ENCODE data around the gene HSPA9.

HSPA9 gene

DNA sequence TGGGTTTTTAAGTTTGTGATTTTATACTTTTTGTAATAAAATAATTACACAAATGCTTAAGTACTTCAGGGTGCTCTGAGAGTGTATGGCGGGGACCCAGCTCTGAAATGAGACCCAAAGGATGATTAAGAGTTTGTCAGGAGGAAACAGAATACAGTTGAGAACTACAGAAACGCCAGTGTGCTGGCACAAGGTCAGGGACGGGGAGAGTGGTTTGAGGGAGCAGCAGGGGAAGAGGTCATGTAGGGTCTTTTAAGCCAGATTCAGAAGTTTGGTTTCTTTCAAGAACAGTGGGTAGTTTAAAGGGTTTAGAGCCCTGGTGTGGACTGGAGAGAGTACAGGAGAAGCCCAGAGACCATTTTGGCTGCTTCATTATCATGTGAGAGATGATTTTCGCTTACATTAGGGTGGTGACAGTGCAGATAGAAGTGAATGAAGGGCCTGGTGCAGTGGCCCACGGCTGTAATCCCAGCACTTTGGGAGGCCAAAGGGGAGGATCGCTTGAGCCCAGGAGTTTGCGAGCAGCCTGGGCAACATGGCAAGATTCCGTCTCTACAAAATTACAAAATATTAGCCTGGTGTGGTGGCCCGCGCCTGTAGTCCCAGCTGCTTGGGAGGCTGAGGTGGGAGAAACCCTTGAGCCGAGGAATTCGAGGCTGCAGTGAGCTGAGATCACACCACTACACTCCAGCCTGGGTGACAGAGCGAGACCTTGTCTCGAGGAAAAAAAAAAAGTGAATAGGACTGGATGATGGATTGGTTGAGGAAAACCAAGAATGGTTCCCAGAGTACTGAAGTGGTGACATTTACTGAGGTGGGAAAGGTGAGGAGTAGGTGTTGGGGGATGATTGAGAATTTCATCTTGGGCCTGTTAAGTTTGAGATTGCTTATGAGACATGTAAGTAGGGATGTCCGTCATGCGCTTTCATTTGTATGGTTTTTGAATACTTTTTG lies 30.7 kb downstream of the HSPA9 start:
- no peak for TF ChIP-seq EGR1 (IDR thresholded peaks at IDR 0.05)
- TF ChIP-seq, protein P1, sequence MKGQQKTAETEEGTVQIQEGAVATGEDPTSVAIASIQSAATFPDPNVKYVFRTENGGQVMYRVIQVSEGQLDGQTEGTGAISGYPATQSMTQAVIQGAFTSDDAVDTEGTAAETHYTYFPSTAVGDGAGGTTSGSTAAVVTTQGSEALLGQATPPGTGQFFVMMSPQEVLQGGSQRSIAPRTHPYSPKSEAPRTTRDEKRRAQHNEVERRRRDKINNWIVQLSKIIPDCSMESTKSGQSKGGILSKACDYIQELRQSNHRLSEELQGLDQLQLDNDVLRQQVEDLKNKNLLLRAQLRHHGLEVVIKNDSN (IDR thresholded peaks at IDR 0.05): no peak
- no peak for TF ChIP-seq RAD21 (IDR thresholded peaks at IDR 0.05; ENCODE audit: low read depth)
- TF ChIP-seq YY1 (IDR thresholded peaks at IDR 0.05; ENCODE audit: low read depth): no peak
- no peak for TF ChIP-seq TAF1 (IDR thresholded peaks at IDR 0.05; ENCODE audit: low read depth)
- TF ChIP-seq, protein P2, sequence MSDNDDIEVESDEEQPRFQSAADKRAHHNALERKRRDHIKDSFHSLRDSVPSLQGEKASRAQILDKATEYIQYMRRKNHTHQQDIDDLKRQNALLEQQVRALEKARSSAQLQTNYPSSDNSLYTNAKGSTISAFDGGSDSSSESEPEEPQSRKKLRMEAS (IDR thresholded peaks at IDR 0.05): no peak
- no peak for TF ChIP-seq CREB1 (IDR thresholded peaks at IDR 0.05; ENCODE audit: low read depth)
- no peak for TF ChIP-seq ZBTB7A (IDR thresholded peaks at IDR 0.05; ENCODE audit: low read depth)
- TF ChIP-seq TCF12 (IDR thresholded peaks at IDR 0.05; ENCODE audit: low read depth): no peak
- TF ChIP-seq FOXM1 (IDR thresholded peaks at IDR 0.05; ENCODE audit: borderline replicate concordance, low read depth): no peak
- TF ChIP-seq NFIC (IDR thresholded peaks at IDR 0.05): no peak
- no peak for TF ChIP-seq TEAD4 (IDR thresholded peaks at IDR 0.05)
- TF ChIP-seq CEBPB (IDR thresholded peaks at IDR 0.05): no peak
- TF ChIP-seq, protein P3, sequence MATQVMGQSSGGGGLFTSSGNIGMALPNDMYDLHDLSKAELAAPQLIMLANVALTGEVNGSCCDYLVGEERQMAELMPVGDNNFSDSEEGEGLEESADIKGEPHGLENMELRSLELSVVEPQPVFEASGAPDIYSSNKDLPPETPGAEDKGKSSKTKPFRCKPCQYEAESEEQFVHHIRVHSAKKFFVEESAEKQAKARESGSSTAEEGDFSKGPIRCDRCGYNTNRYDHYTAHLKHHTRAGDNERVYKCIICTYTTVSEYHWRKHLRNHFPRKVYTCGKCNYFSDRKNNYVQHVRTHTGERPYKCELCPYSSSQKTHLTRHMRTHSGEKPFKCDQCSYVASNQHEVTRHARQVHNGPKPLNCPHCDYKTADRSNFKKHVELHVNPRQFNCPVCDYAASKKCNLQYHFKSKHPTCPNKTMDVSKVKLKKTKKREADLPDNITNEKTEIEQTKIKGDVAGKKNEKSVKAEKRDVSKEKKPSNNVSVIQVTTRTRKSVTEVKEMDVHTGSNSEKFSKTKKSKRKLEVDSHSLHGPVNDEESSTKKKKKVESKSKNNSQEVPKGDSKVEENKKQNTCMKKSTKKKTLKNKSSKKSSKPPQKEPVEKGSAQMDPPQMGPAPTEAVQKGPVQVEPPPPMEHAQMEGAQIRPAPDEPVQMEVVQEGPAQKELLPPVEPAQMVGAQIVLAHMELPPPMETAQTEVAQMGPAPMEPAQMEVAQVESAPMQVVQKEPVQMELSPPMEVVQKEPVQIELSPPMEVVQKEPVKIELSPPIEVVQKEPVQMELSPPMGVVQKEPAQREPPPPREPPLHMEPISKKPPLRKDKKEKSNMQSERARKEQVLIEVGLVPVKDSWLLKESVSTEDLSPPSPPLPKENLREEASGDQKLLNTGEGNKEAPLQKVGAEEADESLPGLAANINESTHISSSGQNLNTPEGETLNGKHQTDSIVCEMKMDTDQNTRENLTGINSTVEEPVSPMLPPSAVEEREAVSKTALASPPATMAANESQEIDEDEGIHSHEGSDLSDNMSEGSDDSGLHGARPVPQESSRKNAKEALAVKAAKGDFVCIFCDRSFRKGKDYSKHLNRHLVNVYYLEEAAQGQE (IDR thresholded peaks at IDR 0.05; ENCODE audit: low read depth): no peak
- no peak for TF ChIP-seq EP300 (IDR thresholded peaks at IDR 0.05; ENCODE audit: borderline replicate concordance)

DNA sequence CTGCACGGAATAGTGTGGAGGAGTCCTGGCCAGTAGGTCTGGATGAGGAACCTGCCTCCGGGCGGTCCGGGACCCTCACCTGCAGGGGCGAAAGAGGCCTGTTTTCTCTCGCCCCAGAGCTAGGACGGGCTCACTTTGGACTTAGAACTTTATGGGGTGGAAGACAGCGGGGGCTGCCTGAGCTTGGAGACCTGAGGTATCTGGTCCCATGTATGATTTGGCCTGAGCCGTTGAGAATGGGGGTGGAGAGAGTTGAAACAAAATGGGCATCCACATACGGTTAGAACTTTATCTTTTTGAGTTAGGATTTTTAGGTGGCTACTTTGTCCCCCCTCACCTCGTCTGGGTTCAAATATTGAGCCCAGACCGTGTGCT lies 31.5 kb downstream of the HSPA9 start:
- TF ChIP-seq TAF1 (IDR thresholded peaks at IDR 0.05; ENCODE audit: low read depth): 0 out of 2 replicates have a peak, but pooled peaks have one; percentile 32
- TF ChIP-seq TEAD4 (IDR thresholded peaks at IDR 0.05): no peak
- peak; percentile 79; the same call in 1 of the 2 replicates for TF ChIP-seq YY1 (IDR thresholded peaks at IDR 0.05; ENCODE audit: low read depth)

DNA sequence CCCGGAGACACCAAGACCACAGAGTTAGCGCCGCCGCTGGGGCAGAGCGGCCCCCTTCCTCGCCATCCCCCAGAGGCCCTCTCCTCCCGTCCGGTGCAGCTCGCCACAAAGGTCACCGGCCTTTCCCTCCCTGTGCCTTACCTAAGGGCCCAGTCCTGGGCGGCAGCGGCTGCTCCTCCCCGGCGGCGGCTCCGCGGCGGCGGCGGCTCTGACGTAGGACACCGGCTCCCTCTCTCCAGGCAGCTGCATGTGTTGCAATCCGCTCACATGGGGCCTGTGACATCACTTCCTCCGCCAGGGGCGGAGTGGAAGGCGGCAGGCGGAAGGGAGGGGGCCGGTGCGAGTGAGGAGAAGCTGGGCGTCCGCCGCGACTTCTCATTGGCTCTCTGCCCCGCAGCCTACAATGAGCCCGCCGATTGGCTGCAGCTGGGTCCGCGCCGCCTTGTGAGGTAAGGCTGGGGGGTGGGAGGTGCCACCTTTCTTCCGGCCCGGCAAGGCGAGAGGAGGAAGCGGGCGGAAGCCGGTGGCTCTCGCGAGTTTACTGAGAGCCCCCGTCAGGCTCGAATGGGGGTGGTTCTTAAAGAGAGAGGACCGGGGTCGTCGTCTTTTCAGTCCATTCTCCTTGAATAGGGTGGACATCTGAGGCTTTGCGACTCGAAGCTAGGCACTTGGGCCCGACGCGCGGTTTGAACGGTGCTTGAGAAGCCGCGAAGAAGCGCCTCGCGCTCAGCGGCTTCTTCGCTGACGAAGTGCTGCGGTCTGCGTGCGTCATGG lies 32.1 kb downstream of the HSPA9 start, which contains the start of gene ETF1:
ETF1 (minus strand) TSS at position 281 of the 774 bp plus-strand sequence. CDS start 318 bp downstream, outside the sequence.
- peak; percentile 3; the same call in 1 of the 2 replicates for TF ChIP-seq NFIC (IDR thresholded peaks at IDR 0.05)
- peak; percentile 92 for TF ChIP-seq CREB1 (IDR thresholded peaks at IDR 0.05; ENCODE audit: low read depth)
- no peak for TF ChIP-seq RAD21 (IDR thresholded peaks at IDR 0.05; ENCODE audit: low read depth)
- no peak for TF ChIP-seq TEAD4 (IDR thresholded peaks at IDR 0.05)
- TF ChIP-seq TCF12 (IDR thresholded peaks at IDR 0.05; ENCODE audit: low read depth): peak; percentile 77
- TF ChIP-seq, protein P1 (IDR thresholded peaks at IDR 0.05): peak; percentile 94
- TF ChIP-seq, protein P2 (IDR thresholded peaks at IDR 0.05): peak; percentile 77
- peak; percentile 4; the same call in 1 of the 2 replicates for TF ChIP-seq EGR1 (IDR thresholded peaks at IDR 0.05)
- peak; percentile 99 for TF ChIP-seq CEBPB (IDR thresholded peaks at IDR 0.05)
- no peak; the same call in 1 of the 2 replicates for TF ChIP-seq FOXM1 (IDR thresholded peaks at IDR 0.05; ENCODE audit: borderline replicate concordance, low read depth)
- no peak; the same call in 1 of the 2 replicates for TF ChIP-seq YY1 (IDR thresholded peaks at IDR 0.05; ENCODE audit: low read depth)
- TF ChIP-seq TAF1 (IDR thresholded peaks at IDR 0.05; ENCODE audit: low read depth): peak; percentile 54; the same call in 1 of the 2 replicates
- TF ChIP-seq ZBTB7A (IDR thresholded peaks at IDR 0.05; ENCODE audit: low read depth): no peak
- TF ChIP-seq EP300 (IDR thresholded peaks at IDR 0.05; ENCODE audit: borderline replicate concordance): no peak; the same call in none of the 2 replicates
- TF ChIP-seq, protein P3 (IDR thresholded peaks at IDR 0.05; ENCODE audit: low read depth): no peak

DNA sequence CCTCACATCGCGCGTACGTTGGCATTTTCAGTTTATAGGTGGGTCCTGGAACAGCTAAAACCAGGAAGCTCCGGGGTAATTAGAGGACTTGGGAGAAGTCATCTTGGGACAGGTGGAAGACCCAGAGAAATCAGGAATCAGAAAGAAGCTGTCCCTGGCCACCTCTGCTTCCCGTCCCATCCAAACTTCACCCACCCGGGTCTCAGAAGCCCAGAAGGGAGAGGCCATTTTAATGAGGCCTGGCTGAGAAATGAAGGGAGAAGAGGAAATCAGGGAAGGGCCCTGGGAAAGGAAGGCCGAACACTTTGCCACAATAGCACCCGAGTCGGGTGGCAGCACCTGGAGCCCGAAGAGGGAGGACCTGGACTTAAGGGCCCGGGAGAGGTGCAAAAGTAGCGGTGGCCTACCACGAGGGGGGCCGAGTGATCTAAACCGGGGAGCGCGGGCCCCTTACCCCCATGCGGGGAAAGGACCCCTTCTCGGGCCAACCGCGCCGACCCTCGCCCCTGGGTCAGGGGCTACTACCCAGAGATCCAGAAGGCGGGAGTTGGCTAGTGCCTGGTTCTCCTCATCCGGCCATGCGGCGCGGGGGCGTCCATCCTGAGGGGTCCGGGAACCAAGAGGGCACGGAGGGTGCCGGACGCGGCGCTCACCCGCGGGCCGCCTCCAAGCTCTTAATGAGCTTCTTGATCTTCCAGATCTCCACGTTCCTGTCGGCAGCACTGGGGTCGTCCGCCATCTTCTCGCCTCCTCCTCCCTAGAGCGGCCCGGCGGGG lies 32.8 kb downstream of the HSPA9 start:
- TF ChIP-seq RAD21 (IDR thresholded peaks at IDR 0.05; ENCODE audit: low read depth) (no peak), TAF1 (IDR thresholded peaks at IDR 0.05; ENCODE audit: low read depth) (0 out of 2 replicates have a peak, but pooled peaks have one; percentile 46), FOXM1 (IDR thresholded peaks at IDR 0.05; ENCODE audit: borderline replicate concordance, low read depth) (no peak), YY1 (IDR thresholded peaks at IDR 0.05; ENCODE audit: low read depth) (peak; percentile 85), EGR1 (IDR thresholded peaks at IDR 0.05) (peak; percentile 36; the same call in 1 of the 2 replicates), NFIC (IDR thresholded peaks at IDR 0.05) (no peak), ZBTB7A (IDR thresholded peaks at IDR 0.05; ENCODE audit: low read depth) (0 out of 2 replicates have a peak, but pooled peaks have one; percentile 57), TEAD4 (IDR thresholded peaks at IDR 0.05) (no peak)
- TF ChIP-seq, protein P3 (IDR thresholded peaks at IDR 0.05; ENCODE audit: low read depth): 0 out of 2 replicates have a peak, but pooled peaks have one; percentile 8

All from Ishikawa (cell line).